Cortex of kidney (tissue), 1 donor: ENCODE measurements around the gene SPSB2.

Experiments
- DNase-seq: peaks from one replicate; lab custom pipeline; 2025; lab: John Stamatoyannopoulos, UW

The SPSB2 gene

GRCh38 chr12:6830999-6831398, 42.1 kb downstream of the SPSB2 start:
- no peak for DNase-seq

GRCh38 chr12:6830286-6830890, 42.7 kb downstream of the SPSB2 start:
- no peak for DNase-seq

GRCh38 chr12:6829536-6830220, 43.4 kb downstream of the SPSB2 start:
- DNase-seq: no peak

GRCh38 chr12:6828781-6829535, 44.1 kb downstream of the SPSB2 start:
- no peak for DNase-seq

DNA sequence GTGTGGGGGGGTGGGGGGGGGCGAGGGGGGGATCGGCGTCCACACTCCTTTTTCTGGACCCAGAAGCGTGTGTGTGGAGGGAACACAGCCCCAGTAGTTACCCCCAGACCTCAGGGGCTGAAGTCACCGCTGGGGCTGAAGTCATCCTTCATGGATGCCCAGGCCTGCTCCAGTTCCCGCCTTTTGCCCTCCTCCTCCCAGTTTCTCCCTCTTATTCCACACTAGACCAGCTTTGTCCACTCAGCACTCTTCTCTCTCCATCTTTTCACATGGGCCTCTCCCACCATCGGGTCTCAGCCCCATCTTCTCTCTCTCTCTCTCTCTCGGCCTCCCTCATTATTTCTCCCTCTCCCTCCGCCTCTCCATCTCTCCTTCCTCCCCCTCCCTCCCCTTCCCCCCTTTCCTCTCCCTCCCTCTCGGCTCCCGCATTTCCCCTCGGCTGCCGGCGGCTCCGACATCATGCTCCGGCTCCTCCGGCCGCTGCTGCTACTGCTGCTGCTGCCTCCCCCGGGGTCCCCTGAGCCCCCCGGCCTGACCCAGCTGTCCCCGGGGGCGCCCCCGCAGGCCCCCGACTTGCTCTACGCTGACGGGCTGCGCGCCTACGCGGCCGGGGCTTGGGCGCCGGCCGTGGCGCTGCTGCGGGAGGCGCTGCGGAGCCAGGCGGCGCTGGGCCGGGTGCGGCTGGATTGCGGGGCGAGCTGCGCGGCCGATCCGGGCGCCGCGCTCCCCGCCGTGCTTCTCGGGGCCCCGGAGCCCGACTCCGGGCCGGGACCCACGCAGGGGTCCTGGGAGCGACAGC, 44.9 kb downstream of the SPSB2 start, which contains the start of gene P3H3:
TSS of gene P3H3 (plus strand) at position 426 of the 799 bp plus-strand sequence. CDS start at position 460, 34 bp downstream.
- DNase-seq: no peak

GRCh38 chr12:6827437-6827911, 45.6 kb downstream of the SPSB2 start:
- DNase-seq: no peak

GRCh38 chr12:6826734-6827436, 46.2 kb downstream of the SPSB2 start:
- DNase-seq: no peak

DNA sequence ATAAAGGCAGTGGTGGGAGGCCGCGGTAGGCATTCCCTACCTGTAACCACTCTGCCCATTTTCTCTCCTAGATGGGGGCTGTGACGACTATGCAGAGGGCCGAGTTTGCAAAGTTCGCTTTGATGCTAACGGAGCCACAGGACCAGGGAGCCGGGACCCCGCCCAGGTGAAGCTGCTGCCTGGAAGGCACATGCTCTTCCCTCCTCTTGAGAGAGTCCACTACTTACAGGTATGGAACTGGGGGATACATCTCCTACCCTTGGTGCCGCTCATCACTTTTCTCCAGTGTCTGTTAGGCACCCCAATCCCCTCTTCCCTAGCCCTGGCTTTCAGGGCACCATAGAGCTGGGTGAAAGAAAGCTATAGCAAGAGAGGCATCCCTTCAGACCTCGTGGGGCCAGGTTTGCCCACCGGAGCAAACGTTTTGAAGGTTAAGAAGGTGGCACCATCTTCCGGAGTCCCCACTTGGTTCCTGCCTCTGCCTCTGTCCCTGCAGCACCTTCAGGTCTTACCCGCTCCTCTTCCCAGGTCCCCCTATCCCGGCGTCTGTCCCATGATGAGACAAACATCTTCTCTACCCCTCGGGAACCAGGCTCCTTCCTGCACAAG, 46.9 kb downstream of the SPSB2 start:
- no peak for DNase-seq

GRCh38 chr12:6825398-6826124, 47.5 kb downstream of the SPSB2 start:
- DNase-seq: no peak

- DNase-seq: no peak
Measured at GRCh38 chr12:6824901-6825381, 48.2 kb downstream of the SPSB2 start.

DNA sequence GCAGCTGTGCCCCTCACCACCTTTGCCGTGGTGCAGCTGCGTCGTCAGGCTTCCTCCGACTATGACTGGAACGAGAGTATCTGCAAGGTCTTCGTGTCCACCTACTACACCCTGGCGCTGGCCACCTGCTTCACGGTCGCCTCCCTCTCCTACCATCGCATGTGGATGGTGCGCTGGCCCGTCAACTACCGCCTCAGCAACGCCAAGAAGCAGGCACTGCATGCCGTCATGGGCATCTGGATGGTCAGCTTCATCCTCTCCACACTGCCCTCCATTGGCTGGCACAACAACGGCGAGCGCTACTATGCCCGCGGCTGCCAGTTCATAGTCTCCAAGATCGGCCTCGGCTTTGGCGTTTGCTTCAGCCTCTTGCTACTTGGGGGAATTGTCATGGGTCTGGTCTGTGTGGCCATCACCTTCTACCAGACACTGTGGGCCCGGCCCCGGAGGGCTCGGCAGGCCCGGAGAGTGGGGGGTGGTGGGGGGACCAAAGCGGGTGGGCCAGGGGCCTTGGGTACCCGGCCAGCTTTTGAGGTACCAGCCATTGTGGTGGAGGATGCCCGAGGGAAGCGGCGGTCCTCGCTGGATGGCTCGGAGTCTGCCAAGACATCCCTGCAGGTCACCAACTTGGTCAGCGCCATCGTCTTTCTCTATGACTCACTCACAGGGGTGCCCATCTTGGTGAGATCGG, 48.9 kb downstream of the SPSB2 start:
- DNase-seq: no peak

DNA sequence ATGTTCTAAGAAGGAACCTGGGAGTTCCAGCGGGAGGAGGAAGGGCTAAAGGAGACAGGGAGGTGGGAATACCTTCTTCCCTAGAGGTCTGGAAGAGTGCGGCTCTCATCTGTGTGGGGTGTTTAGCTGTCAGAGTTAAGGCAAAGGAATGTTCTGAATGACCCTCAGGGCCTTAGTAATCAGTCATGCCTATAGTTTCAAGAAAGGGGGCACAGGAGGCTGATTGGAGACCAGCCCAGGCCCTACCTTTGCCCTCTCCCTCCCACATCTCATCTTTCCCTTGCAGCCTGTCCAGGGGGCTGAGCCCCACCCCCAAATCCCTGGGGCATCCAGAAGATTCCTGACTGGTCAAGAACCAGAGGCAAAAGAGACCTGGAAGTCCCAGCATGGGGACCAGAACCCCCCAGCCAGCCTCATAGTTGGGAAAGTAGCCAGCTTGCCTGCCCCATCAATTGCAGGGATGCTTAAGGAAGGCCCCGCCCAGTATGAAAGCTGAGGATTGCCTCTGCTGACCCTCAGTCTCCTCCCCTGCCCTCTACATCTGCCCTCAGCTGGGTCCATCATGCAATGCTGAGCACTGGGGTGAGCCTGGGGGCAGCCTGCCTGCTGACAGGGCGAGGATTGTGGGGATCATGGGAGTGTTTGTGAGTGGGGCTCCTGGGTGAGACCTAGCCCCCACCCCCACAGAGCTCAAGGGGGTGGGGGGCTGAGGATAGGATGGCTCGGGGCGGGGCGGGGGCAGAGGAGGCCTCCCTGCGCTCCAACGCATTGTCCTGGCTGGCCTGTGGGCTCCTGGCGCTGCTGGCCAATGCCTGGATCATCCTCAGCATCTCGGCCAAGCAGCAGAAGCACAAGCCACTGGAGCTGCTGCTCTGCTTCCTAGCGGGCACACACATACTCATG, 49.7 kb downstream of the SPSB2 start:
- no peak for DNase-seq

DNA sequence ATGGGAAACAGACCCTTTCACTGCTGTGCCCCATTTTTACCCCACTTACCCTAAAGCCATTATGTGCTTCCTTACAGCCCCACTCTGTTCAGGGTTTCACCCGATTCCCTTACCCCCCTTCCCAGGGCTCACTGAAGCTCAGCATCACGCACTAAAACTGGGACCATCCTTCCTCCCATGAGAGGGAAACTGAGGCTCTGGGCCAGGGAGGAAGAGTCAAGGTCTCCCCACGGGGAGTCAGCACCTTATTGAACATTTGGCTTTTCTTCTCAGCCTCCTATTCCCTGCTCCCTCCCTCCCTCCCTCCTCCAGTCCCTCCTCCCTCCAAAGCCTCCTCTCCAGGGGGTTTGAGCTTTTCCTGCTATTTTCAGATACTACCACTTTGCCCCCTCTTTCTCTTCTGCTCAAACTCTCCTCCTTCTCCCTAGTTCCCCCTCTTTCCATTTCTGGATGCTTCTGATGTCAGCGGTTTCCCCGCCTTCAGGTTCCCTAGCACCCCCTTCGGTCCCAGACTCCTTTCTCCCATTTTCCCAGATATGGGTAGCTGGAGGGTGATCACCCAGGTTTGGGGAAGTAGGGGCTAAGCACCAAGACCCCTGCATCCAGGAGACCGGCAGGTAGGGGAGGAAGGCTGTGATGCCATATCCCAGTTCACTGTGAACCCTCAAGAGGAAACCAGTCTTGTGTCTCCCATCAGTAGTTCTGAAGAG, 50.5 kb downstream of the SPSB2 start:
- no peak for DNase-seq

DNA sequence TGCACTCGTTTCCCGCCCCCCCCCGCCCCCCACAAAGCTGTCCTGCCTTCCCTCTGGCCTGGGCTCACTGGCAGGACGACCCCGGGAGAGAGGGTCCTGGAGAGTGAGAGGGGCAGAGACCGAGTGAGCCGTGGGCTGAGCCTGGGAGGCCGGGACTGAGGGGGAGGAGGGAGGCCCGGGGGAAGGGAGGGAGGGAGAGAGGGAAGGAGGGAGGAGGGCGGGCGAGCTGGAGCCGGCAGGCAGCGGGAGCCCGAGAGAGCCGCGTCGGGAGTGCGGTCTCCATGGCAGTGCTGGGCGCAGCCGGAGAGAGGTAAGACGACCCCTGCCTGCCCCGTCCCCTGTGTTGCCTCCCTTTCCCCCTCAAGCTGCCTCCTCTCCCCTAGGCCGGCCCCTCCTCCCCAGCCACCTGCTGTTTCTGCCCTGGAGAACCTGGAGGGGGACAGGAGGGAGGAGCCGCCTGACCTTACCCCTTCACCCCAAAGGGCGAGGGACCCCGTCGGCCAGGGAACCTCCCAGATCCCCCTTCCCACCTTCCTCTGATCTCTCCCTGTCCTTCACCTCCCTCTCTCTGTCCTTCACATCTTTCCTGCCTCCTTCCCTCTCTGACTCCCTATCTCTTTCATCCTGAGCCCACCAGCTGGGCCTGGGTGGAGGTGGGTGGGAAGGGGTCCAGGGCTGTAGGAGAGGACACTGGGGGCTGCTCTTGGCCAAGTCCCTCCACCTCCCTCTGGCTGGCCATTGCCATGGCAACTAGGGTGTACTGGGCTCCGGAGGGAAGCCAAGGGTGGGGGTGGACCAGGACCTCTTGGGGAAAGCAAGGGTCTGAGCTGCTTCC, 51.3 kb downstream of the SPSB2 start, which contains the start of gene GPR162:
TSS of gene GPR162 (plus strand) at position 231 of the 835 bp plus-strand sequence. CDS start 2,078 bp downstream, outside the sequence.
- DNase-seq: no peak
